HFFc6 (cell line): ENCODE results near the gene OPN1MW3. TPM values are rescaled to one million over a fixed set of nuclear protein-coding genes. Genes with fewer than 3 reads are reported as not detected.
"Not testable (repeated sequence)": the region's sequence is repeated elsewhere in the genome, so short reads cannot be mapped to it uniquely, and the experiment has no call there.

ENCODE experiments used
- DNase-seq: peaks from one replicate; pipeline ENCODE4 v3.0.0-alpha.2; 2018
- H3K27ac Mint-ChIP-seq: 2 replicates; pipeline ENCODE4 v1.8.0; 2020; ENCODE audit warnings: mild to moderate bottlenecking, mixed read lengths
- H3K27me3 Mint-ChIP-seq: 2 replicates; pipeline ENCODE4 v1.8.0; 2021; ENCODE audit warnings: mild to moderate bottlenecking, moderate library complexity, mixed read lengths; ENCODE audit not compliant: insufficient read depth
- H3K36me3 Mint-ChIP-seq: 2 replicates; pipeline ENCODE4 v1.8.0; 2021; ENCODE audit warnings: low read depth, mixed read lengths
- H3K4me1 Mint-ChIP-seq: 2 replicates; pipeline ENCODE4 v1.8.0; 2020; ENCODE audit warnings: low read depth, mixed read lengths
- H3K4me3 Mint-ChIP-seq: 2 replicates; pipeline ENCODE4 v1.8.0; 2020; ENCODE audit warnings: mild to moderate bottlenecking, moderate library complexity, mixed read lengths
- H3K9me3 Mint-ChIP-seq: 2 replicates; pipeline ENCODE4 v1.8.0; 2020; ENCODE audit warnings: mild to moderate bottlenecking, mixed read lengths
- CTCF ChIP-seq: fragments of 200-600 bp; sonication (generic); IDR thresholded peaks from 2 replicates; pipeline ENCODE4 v1.5.0; 2021; ENCODE audit warnings: antibody characterized with exemption, mild to moderate bottlenecking
- long read RNA-seq: library from polyadenylated mRNA; unstranded; transcript quantifications from one replicate; pipeline ENCODE4 v2.0.0, GENCODE V29; 2019
- total RNA-seq, 6 experiments: library from RNA; stranded (reverse); fragmentation: NEBNext Ultra II Directional; extraction: Animal tissue kit (Norgen Biotek cat#: 25700); gene quantifications; 2 replicates in 1 of 6; 3 replicates in 5 of 6; pipeline ENCODE4 v1.2.3, GENCODE V29; 2021

The OPN1MW3 gene
- not detected for total RNA-seq
- long read RNA-seq: 0 reads

DNA sequence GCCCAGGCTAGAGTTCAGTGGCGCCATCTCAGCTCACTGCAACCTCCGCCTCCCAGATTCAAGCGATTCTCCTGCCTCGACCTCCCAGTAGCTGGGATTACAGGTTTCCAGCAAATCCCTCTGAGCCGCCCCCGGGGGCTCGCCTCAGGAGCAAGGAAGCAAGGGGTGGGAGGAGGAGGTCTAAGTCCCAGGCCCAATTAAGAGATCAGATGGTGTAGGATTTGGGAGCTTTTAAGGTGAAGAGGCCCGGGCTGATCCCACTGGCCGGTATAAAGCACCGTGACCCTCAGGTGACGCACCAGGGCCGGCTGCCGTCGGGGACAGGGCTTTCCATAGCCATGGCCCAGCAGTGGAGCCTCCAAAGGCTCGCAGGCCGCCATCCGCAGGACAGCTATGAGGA lies at the start of gene OPN1MW3:
TSS of gene OPN1MW3 (plus strand) at position 301 of the 400 bp plus-strand sequence. CDS start at position 339, 38 bp downstream.
- not testable (repeated sequence) for H3K27ac Mint-ChIP-seq, H3K4me1 Mint-ChIP-seq, DNase-seq, H3K9me3 Mint-ChIP-seq, H3K36me3 Mint-ChIP-seq, H3K4me3 Mint-ChIP-seq, H3K27me3 Mint-ChIP-seq

- not testable (repeated sequence) for H3K9me3 Mint-ChIP-seq, H3K27ac Mint-ChIP-seq, H3K27me3 Mint-ChIP-seq, H3K4me3 Mint-ChIP-seq, H3K4me1 Mint-ChIP-seq, DNase-seq, H3K36me3 Mint-ChIP-seq
These were observed 47.5 kb upstream of the OPN1MW3 start for GRCh38 chrX:154209670-154210418.

DNA sequence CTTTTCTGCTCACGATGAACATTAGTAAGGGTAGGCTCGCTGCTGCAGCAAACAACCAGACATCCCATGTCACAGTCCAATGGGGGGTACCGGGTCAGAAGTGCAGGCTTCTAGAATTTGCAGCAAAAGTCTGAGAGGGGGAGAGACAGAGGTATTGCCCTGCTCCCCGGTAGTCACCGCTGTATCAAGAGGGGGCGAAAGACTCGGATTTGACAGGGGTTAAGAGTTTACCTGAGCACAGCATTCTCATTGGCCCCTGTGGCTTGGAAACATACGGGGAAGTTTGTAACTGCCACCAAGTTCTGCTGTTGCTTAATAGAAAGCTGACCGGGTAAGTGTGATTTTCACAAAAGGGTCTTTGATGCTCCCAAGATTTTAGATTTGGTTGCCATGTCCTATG lies 46.3 kb upstream of the OPN1MW3 start:
- not testable (repeated sequence) for DNase-seq, H3K36me3 Mint-ChIP-seq, H3K27ac Mint-ChIP-seq, H3K4me3 Mint-ChIP-seq, H3K27me3 Mint-ChIP-seq, H3K9me3 Mint-ChIP-seq, H3K4me1 Mint-ChIP-seq

- H3K27ac Mint-ChIP-seq, H3K4me3 Mint-ChIP-seq, H3K4me1 Mint-ChIP-seq, H3K36me3 Mint-ChIP-seq, H3K9me3 Mint-ChIP-seq, DNase-seq, H3K27me3 Mint-ChIP-seq: not testable (repeated sequence)
These were observed 45.9 kb upstream of the OPN1MW3 start for GRCh38 chrX:154211499-154211898.

DNA sequence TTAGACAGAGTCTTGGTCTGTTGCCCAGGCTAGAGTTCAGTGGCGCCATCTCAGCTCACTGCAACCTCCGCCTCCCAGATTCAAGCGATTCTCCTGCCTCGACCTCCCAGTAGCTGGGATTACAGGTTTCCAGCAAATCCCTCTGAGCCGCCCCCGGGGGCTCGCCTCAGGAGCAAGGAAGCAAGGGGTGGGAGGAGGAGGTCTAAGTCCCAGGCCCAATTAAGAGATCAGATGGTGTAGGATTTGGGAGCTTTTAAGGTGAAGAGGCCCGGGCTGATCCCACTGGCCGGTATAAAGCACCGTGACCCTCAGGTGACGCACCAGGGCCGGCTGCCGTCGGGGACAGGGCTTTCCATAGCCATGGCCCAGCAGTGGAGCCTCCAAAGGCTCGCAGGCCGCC lies 37.9 kb upstream of the OPN1MW3 start, which contains the start of gene OPN1MW2:
TSS of gene OPN1MW2 (plus strand) at position 301 of the 400 bp plus-strand sequence. CDS start at position 361, 60 bp downstream.
- not testable (repeated sequence) for H3K9me3 Mint-ChIP-seq, DNase-seq, H3K27me3 Mint-ChIP-seq, H3K27ac Mint-ChIP-seq, H3K36me3 Mint-ChIP-seq, H3K4me3 Mint-ChIP-seq, H3K4me1 Mint-ChIP-seq

GRCh38 chrX:154225292-154225691 lies 32.1 kb upstream of the OPN1MW3 start:
- not testable (repeated sequence) for H3K4me3 Mint-ChIP-seq, H3K9me3 Mint-ChIP-seq, H3K27me3 Mint-ChIP-seq, H3K36me3 Mint-ChIP-seq, H3K4me1 Mint-ChIP-seq, DNase-seq, H3K27ac Mint-ChIP-seq

DNA sequence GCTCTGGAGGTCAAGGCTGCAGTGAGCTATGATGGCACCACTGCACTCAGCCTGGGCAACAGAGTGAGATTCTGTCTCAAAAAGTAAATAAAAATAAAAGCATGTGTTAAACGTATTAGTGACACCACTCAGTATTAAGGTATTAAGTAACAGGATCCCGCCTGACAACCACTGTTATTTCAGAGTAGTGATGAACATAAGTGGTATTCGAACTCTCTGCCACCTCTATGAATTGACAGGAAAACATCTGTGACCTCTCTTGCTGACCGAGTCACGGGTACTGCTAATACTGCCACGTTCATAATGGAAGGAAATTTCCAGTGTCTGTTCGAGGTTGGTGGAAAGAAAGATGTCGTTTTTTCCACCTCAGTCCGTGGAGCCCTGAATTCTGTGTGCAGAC lies 30.7 kb upstream of the OPN1MW3 start:
- H3K9me3 Mint-ChIP-seq, H3K27ac Mint-ChIP-seq, H3K4me1 Mint-ChIP-seq, H3K4me3 Mint-ChIP-seq, H3K27me3 Mint-ChIP-seq, H3K36me3 Mint-ChIP-seq, DNase-seq: not testable (repeated sequence)

GRCh38 chrX:154231443-154231842 lies 25.9 kb upstream of the OPN1MW3 start:
- not testable (repeated sequence) for DNase-seq, H3K4me3 Mint-ChIP-seq, H3K9me3 Mint-ChIP-seq, H3K4me1 Mint-ChIP-seq, H3K27me3 Mint-ChIP-seq, H3K36me3 Mint-ChIP-seq, H3K27ac Mint-ChIP-seq

DNA sequence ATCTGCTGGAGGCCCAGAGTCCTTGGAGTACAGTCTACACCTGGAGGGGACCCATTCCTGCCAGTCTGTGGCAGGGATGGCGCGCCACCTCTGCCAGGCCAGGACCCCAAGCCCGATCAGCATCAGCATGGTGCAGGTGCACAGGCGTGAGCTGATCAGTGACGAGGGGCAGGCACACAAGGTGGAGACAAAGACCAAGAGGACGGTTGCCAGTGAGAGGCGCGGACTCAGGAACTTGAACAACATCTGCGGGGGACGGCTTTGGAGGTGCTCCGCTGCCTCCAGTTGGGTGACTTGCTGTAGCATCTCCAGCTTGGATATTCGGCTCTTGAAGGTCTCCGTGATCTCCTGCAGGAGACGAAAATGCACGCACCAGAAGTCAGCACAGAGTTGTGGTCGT lies 23.8 kb upstream of the OPN1MW3 start:
- not testable (repeated sequence) for H3K4me1 Mint-ChIP-seq, H3K9me3 Mint-ChIP-seq, H3K36me3 Mint-ChIP-seq, H3K27ac Mint-ChIP-seq, H3K4me3 Mint-ChIP-seq, H3K27me3 Mint-ChIP-seq, DNase-seq

- H3K4me1 Mint-ChIP-seq, H3K36me3 Mint-ChIP-seq: not testable (repeated sequence)
These were observed 18.3 kb upstream of the OPN1MW3 start for GRCh38 chrX:154238939-154239559.

GRCh38 chrX:154239982-154240503 lies 17.3 kb upstream of the OPN1MW3 start:
- not testable (repeated sequence) for H3K9me3 Mint-ChIP-seq, H3K27me3 Mint-ChIP-seq, DNase-seq, H3K27ac Mint-ChIP-seq, H3K4me3 Mint-ChIP-seq, H3K36me3 Mint-ChIP-seq, H3K4me1 Mint-ChIP-seq

More at GRCh38 chrX:154238939-154239559, 18.3 kb upstream of the OPN1MW3 start:
- DNase-seq, H3K9me3 Mint-ChIP-seq, H3K27ac Mint-ChIP-seq, H3K27me3 Mint-ChIP-seq, H3K4me3 Mint-ChIP-seq: not testable (repeated sequence)
- TF ChIP-seq CTCF: peak; percentile 45

DNA sequence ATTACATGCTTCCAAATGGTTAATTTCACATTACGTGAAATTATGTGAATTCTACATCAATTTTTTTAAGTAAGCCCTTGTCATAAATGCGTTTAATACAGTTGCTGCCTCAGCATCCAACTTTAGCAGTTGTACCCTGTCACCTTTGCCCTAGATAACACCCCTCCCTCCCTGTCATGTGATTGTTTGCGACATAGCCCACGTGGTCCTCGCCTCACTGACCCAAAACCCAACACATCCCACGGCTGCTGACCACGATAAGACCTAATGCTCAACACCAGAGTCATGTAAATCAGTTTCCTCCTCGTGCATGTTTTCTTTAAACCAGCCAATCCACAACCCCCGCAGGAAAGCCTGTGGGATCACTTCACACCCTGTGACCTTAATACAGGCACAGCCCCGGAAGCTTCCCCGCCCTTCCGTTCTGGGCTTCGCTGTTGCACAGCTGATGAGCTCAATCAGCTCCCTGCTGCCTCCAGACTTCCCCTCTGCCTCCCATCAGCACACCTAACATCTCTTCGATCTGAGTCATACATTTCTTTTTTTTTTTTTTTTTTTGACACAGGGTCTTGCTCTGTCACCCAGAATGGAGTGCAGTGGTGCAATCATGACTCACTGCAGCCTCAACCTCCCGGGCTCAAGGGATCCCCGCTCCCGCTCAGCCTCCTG lies 9.9 kb upstream of the OPN1MW3 start:
- H3K36me3 Mint-ChIP-seq, H3K27ac Mint-ChIP-seq, DNase-seq, H3K4me1 Mint-ChIP-seq, H3K4me3 Mint-ChIP-seq, H3K27me3 Mint-ChIP-seq, H3K9me3 Mint-ChIP-seq: not testable (repeated sequence)
